Measurements from ENCODE around the gene SMC5.
"Not testable (repeated sequence)": the region's sequence is repeated elsewhere in the genome, so short reads cannot be mapped to it uniquely, and the experiment has no call there.

SMC5 gene

DNA sequence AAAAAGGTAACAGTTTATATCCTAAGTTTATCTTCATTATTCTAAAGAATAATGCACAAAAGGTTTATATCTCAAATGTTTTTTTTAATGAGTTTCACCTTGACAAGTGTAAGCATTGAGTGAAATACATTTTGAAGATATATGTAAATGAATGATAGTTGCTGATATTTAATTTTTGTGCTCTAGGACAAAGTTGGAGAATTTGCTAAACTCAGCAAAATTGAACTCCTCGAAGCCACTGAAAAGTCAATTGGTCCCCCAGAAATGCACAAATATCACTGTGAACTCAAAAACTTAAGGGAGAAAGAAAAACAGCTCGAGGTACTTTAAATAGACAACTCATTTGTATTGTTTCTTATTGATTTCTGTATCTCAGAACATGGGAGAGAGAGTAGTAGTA lies 19.5 kb downstream of the SMC5 start:
- no peak for DNase-seq

DNA sequence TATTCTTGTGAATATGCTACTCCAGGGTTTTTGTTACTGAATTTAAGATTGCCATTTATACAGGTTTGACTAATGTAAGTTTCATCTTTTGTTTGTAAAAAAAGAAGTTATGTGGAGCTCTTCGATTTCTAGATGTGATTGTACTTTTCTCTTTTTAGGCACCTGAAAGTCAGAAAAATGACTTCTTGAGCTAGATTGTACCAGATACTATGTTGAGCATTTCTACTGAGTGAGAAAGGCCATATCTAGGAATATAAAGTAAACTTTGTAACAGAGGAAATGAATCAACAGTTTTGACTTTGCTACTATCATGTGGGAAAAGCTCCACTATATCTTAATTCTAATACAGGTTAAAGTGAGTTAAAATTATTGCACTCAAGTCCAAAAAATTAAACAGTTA lies 25.1 kb downstream of the SMC5 start:
- DNase-seq: no peak

DNA sequence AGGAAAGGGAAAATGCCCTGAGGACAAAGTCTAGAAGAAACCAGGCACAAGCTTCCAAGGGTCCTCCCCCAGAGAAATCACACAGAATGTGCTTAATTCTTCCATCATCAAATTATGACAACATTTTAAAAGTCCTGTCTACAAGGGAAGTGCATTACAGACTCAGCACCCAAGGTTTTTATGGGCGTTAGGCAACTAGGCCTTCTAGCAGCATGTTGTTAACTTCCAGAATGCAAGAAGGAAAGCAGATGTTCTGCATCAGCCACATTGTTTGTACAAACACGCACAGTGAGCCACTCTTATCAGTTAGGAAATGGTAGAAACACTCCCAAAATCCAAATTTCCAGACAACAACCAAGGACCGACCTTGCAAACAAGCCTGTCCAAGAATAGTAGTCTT lies 26.5 kb downstream of the SMC5 start:
- no peak for DNase-seq

DNA sequence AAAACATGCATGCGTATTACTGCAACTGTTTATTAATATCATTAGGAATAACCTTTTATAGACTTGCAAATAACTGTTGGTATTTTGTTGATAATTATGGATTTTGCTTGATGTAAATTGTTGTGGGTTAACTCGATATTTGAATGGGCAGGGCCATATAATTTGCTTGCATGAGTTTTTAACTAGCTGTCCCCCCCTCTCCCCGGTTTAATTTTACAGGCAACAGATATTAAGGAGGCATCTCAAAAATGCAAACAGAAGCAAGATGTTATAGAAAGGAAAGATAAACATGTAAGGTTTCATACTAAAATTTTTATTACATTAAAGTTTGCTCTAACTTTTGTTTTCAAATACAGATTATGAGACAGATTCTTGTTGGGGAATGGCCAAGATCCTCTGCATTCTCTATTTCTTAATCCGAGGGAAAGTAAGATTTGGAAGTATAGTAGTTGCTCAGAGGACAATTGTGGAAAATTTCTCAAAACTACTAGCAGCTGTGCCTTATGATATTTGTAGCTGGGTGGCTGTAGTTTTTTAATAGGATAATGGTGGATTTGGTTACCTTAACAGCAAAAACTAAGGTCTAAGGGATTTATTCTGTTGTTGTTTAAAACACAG lies 27.3 kb downstream of the SMC5 start:
- DNase-seq: no peak

DNA sequence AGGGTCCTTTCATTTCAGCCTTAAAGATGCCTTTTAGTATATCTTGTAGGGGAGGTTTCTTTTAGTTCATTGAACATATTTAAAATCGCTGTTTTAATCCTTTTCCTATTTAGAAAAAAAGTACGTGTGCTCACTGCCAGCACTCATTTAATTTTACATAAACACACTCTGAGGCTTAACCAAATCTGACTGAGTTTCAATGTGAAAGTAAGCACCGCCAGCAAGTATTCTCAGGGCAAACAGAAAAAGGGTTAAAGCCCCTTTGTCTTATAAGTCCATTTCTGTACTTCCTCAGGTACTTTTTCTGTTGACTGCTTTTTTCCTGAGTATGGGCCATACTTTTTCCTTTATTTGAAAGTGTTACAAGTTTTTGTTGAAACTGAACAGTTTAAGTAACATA lies 31.8 kb downstream of the SMC5 start:
- DNase-seq: no peak

DNA sequence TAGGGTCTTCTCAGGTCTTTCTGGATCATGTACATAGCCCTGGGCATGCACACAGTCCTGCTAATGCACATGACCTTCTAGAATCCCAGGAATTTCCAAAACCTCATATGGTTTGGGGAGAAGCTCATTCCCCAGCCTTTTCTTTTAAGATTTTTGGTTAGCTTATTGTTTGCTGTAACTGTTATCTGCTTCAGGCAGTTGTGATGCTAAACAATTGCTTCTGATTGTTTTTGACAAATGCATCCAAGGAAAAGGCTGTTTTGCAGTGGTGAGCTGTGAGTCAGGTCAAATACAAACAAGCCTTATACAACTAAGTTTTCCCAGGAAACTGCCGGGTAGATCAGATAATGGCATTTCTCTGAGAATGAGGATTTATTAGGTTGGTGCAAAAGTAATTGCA lies 32.7 kb downstream of the SMC5 start:
- no peak for DNase-seq

DNA sequence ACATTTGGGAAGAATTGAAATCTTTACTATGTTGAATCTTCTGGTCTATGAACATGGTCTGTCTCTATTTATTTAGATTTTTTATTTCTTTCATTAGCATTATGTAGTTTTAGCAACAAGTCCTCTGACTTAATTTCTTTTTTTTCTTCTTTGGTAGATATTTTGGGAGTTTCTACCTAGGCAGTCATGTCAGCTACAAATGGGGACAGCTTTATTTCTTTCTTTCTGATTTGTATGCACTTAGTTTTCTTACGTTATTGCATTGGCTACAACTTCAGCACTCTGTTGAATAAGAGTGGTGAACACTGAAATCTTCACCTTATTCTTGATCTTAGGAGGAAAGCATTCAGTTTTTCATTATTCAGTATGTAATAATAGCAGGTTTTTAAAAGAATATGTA lies 33.5 kb downstream of the SMC5 start:
- DNase-seq: no peak

DNA sequence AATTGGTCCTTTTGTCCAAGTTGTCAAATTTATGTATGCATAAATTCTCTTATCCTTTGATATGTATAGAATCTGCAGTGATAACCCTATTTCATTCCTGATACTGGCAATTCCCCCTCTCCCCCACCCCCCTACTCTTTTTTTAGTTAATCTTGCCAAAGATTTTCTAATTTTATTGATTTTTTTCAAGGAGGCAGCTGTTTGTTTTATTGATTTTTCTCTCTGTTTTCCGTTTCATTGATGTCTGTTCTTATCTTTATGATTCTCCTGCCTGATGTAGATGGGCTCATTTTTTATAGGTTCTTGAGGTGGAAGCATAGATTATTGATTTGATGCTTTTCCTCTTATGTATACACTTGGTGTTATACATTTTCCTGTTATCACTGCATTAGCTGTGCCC lies 34.4 kb downstream of the SMC5 start:
- no peak for DNase-seq

DNA sequence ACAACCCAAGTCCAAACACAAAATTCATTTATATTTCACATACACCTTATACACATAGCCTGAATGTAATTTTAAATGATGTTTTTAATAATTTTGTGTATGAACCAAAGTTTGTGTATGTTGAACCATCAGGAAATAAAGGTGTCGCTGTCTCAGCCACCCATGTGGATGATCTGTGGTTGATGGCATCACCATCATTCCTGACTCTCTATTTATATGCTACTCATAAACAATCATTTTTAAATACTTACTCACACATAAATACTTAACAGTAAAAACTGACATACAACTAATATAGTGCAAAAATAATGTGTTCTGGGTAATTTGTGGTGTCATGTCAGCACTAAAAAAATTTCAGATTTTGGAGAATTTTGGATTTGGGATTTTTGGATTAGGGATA lies 38.4 kb downstream of the SMC5 start:
- DNase-seq: no peak

DNA sequence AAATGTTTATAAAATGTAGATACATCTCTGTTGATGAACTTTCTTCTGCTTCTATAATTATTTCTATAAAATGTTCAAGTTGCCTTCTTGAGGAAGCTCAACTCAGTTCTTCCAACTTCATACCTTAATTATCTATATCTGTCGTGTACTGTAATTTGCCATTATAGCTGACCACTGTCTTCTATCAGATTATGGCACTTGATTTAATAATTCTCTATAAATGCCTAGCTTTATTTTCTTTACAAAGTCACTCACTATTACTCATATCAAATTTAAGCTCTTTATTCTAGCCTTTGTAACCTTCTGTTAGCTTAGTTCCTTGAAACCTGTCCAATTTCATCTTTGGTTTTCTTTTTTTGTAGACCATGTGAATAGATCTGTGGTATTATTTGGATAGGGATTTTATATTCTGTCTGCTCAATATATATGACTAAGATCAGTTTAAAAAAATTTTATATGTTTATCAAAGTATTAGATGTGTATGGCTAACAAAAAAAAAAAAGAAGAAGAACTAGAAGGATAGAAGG lies 39.5 kb downstream of the SMC5 start:
- no peak for DNase-seq

DNA sequence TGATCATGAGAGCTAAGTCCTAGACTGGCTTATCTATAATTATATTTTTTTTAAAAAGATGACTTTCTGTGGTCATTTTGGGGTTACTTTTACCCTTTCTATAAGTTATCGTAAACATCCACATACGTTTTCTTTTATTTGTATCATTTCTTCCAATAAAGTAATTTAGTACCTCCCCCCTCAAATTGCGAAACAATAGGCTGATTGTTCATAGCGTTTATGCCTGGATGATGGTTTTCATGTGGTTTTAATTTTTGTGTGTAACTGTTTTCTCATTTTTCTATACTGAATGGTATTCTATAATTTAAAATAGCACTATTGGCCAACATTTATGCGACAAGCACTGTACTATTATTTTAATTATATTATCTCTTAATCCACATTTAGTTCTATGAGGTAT lies 44.5 kb downstream of the SMC5 start:
- no peak for DNase-seq

DNA sequence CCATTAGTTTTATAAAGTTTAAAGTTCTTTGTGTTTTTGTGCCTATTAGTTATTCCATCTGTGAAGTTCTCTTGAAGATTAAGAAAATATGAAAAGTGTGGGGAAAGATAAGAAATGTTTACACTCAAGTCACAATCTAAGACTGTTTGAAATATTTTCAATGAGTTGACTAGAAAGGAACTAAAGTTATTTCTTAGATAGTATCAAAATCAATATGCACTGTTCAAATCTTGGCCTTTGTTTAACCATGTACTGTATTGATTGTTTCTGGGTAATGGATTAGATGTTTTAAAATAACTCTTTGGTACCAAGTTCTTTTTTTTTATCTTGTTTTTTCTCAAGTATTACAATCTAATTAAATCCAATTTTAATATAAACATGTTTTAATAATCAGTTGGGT lies 46.0 kb downstream of the SMC5 start:
- no peak for DNase-seq

DNA sequence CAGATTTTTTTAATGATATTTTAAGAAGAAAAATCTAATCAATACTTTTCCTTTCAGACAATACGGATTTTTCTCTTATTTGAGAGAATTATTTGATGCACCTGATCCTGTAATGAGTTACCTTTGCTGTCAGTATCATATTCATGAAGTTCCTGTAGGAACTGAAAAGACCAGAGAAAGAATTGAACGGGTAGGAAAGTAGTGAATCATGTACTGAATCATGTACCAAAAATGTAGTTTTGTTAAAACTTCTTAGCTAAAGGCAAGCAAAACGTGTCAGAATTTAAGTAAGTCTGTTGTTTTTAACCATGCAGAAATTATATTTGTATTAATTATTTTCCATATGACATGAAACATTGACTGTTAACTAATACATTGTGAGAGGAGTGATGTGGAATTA lies 56.6 kb downstream of the SMC5 start:
- no peak for DNase-seq

DNA sequence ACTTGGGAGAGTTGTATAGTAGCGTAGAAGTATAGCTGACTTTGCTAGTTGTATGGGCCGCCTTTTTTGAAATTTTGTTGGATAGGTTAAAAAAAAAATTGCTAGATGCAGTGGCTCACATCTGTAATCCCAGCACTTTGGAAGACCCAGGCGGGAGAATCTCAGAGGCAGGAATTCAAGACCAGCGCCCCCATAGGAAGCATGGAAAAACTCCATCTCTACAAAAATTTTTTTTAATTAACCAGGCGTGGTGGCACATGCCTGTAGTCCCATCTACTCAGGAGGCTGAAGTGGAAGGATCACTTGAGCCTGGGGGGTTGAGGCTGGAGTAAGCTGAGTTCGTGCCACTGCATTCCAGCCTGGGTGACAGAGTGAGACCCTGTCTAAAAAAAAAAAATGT lies 59.2 kb downstream of the SMC5 start:
- no peak for DNase-seq

DNA sequence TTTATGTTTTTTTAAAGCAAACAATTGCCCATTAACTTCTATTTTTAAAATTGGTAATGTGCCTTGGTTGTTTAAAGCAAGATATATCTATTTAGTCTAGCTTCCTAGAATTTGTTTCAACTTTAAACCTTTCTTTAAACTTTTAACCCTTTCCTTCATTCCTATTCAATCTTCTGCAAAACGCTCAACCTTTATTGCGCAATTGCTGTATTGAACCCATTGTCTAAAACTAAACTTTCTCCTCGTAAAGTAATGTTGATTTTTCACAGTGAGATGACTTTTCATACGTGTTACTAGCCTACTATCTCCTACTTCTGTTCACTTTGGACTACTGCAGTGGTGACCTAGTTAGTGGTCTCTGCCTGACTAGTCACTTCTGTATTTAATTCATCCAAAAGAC lies 63.3 kb downstream of the SMC5 start:
- DNase-seq: no peak

DNA sequence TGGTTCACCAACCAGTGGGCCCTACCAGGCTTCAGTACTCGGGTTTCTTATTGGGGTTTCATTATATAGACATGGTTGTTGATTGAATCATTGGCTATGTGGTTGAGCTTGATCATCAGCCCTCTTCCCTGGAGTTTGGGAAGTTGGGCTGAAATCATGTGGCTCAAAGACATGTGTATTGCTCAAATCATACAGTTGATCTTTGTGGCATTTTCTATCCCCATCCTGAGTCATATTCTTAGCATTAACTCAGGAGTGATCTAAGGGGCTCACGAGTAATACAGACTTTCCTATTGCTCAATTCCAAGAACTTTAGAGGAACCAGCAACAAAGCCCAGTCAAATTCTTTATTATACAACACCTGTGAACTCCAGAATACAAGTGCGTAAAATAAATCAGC lies 66.2 kb downstream of the SMC5 start:
- no peak for DNase-seq

DNA sequence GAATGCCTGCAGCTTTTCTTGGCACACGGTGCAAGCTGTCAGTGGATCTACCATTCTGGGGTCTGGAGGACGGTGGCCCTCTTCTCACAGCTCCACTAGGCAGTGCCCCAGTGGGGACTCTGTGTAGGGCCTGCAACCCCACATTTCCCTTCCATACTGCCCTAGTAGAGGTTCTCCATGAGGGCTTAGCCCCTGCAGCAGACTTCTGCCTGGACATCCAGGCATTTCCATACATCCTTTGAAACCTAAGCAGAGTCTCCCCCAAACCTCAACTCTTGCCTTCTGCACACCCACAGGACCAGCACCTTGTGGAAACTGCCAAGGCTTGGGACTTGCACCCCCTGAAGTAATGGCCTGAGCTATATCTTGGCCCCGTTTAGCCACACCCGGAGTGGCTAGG lies 69.8 kb downstream of the SMC5 start:
- DNase-seq: not testable (repeated sequence)

DNA sequence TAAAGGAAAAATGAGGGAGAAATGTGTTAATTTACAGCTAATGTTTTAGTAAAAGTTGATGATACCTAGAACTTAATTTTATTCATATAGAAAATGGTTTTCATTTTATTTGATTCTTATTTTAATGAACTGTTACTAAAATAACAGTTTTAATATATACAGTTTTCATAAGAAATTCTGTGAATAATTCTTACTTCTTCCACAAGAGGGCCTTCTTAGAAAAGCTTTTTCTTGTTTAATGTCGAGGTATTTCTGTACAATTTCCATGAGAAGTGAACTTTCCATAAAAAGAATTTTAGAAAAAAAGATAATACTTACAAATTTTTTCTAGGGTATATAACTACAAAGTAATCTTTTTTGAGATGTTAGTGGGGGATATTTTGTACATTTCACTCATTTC lies 81.8 kb downstream of the SMC5 start:
- DNase-seq: no peak

DNA sequence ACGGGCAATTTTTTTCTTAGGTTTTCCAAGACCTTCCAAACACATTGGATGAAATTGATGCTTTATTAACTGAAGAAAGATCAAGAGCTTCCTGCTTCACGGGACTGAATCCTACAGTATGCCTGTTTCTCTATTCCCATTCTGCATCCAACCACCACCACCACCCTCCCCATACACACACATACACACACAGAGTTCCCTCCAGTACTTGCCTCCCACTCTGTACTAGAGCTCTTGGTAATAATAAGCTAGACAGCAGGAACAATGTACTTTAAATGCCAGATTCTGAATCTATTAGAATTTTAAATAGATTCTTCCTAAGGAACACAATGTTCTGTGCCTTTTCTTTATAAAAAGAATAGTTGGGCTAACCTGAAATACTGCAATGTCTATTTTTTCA lies 88.3 kb downstream of the SMC5 start:
- no peak for DNase-seq

DNA sequence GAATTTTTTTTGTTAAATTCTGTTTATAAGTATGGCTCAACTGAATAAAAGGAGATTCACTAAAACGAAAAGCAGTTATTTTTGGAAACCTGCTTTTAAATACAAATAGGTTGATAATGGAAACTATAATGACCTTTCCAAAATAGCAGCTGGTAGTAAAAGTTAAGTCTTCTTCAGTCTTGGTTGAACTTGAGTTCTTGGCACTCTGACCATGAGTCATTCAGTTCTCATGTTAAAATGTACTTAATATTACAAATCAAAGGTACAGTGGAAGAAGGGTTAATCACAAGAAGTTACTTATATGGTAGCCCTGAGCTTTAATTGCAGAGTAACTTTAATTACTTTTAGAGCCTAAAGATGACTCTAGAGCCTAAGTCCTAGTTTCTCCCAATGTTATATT lies 93.6 kb downstream of the SMC5 start:
- no peak for DNase-seq

DNA sequence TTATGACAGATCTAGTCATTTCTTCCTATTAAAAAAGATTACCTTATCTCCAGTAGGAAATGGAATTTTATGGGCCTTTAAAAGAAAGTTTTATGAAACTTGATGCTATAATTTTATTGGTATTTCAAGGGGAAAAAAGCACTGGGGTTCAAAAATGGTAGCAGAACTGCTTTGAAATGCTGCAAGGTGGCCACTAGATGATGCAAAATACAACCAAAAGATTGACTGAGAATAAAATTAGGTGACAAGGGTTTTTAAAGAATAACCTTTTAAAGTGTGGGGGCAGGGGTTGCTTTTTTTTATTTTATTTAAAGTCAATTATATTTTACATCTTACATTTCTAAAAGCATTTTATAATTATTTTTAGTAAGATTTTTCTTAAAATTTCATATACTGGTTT lies 94.0 kb downstream of the SMC5 start:
- DNase-seq: no peak

DNA sequence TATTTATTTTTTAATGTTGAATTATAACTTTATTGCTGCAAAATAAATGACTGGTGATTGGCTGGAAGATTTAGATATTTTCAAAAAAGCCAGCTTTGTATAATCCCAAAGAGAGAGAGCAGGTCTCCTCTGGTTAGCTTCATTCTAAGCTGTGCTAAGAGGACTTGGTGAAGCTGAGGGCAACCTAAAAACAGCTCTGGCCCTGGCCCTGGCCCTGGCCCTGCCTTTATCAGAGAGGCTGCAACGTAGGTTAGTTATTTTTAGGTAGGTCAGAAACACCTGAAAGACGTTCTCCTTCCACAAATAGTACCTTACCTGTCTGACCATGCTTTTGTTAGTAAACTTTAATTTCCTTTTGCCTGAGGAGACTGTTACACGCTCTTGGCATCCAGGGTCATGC lies 97.0 kb downstream of the SMC5 start:
- DNase-seq: no peak

DNA sequence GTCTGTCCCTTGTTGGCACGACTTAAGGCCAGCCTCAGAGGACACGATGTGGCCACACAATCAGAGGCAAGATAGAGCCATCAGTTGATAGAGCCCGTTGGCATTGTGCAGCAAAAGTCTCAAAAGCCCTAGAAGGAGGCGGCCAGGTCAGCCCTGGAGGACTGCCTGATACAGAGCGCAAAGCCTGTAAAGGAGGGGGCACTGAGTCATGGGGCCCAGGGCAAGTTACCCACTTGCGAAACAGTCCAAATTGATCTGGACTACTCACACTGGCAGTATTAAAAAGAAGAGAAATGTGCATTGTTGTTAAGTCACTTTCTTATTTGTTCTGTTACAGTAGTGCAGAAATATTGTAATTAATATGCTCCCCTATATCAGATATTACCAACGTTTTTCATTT lies 104.2 kb downstream of the SMC5 start:
- no peak for DNase-seq

DNA sequence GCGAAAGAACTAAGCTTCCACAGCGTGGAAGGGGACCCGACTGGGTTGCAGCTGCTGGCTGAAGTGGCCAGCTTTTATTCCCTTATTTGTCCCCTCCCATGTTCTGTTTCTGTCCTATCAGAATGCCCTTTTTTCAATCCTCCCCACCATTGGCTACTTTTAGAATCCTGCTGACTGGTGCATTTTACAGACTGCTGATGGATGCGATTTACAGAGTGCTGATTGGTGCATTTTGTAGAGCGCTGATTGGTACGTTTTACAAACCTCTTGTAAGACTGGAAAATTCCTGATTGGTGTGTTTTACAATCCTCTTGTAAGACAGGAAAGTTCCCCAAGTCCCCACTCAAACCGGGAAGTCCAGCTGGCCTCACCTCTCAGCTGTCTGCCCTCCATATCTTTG lies 105.0 kb downstream of the SMC5 start:
- no peak for DNase-seq

DNA sequence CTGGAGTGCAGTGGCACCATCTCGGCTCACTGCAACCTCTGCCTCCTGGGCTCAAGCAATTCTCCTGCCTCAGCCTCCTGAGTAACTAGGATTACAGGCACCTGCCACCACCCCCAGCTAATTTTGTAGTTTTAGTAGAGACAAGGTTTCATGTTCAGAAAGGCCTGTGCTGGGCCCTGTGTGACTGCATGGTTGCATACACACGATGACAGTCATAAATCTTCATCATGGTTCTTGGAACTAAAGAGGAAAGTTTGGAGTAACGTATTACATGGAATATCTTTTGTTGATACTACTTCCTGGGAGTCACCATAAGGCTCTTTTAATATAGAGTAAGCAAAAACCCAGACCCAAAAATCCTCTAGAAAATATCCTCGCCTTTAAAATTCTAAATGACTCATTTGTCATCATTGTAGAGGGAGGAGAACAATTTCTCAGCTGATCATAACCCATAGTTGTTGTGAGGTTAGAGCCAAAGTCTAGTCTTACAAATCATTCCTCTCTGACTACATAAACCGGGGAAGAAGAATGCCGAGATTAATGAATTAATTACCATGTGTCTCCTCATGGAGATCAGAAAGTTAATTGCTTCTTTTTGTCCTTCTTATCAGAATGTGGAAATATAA lies 108.6 kb downstream of the SMC5 start:
- DNase-seq: no peak
